ENCODE results near the gene ABCD2.

DNA sequence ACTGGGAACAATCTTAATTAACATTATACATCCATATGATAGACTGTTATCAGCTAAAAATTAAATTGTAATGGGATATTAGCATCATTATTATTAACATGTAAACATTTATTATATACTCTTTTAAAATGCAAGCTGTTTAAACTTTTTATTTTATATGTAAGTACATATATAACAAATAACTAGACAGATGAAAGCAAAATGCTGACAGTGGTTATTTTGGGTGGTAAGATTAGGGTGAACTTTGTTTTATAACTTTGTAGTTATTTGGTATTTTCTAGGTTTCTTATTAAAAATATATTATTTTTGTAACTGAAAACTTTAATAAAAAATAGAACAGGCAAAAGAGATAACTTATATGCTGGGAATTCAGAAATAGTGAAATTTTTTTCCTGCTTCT, 114.0 kb downstream of the ABCD2 start:
- TF ChIP-seq TARDBP (IDR thresholded peaks at IDR 0.05) (no peak), HDGF (IDR thresholded peaks at IDR 0.05; ENCODE audit: borderline replicate concordance) (no peak), SP1 (IDR thresholded peaks at IDR 0.05) (no peak), BHLHE40 (IDR thresholded peaks at IDR 0.05; ENCODE audit: borderline replicate concordance) (no peak), LEF1 (IDR thresholded peaks at IDR 0.05; ENCODE audit: borderline replicate concordance) (no peak), FOXA1 (IDR thresholded peaks at IDR 0.05) (no peak), FOXK2 (IDR thresholded peaks at IDR 0.05) (no peak), ZNF384 (IDR thresholded peaks at IDR 0.05) (no peak), PKNOX1 (IDR thresholded peaks at IDR 0.05) (no peak)

Measured in HEK293T (cell line).